ENCODE data around the gene RGS12.

Gene RGS12

GRCh38 chr4:3253808-3254207 is 39.0 kb upstream of the RGS12 start:
- DNase-seq = no peak

DNA sequence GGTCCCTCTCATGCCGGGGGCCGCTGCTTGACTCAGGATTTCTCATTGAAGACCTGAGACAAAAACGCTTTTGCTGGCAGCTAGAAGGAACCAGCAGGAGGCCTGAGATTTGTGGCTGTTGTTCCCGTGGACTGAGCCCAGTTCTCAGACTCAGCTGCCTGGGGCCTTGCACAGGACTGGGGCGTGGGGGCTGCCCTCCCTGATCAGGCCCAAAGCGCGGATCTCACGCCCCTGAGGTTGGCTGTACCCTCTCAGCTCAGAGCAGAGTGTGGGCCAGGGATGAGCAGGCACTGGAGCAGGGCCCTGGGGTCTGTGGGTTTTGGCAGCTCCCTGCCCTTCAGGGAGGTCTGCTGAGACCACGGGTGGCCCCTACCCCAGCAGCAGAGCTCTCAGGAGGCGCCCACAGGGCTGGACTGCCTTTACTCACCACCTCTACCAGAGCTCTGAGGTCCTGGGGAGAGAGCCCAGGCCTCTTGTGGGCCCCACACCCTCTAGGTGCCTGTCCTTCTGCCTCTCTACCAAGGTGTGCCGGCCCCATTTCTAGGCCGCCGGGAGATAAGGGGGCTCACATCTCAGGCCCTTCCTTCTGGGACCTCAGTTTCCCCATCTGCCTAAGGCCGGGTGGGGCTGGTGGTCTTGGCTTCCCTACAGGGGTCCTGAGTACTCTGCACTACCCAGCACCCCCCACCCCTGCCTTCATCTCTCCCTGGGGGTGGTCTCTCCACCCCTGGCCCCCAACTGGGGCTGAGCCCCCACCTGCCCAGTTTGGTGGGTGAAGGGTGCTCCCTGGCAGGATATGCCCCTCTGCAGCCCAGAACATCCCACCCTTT is 38.3 kb upstream of the RGS12 start:
- DNase-seq = no peak

GRCh38 chr4:3255611-3256186 is 37.1 kb upstream of the RGS12 start:
- DNase-seq = no peak

DNA sequence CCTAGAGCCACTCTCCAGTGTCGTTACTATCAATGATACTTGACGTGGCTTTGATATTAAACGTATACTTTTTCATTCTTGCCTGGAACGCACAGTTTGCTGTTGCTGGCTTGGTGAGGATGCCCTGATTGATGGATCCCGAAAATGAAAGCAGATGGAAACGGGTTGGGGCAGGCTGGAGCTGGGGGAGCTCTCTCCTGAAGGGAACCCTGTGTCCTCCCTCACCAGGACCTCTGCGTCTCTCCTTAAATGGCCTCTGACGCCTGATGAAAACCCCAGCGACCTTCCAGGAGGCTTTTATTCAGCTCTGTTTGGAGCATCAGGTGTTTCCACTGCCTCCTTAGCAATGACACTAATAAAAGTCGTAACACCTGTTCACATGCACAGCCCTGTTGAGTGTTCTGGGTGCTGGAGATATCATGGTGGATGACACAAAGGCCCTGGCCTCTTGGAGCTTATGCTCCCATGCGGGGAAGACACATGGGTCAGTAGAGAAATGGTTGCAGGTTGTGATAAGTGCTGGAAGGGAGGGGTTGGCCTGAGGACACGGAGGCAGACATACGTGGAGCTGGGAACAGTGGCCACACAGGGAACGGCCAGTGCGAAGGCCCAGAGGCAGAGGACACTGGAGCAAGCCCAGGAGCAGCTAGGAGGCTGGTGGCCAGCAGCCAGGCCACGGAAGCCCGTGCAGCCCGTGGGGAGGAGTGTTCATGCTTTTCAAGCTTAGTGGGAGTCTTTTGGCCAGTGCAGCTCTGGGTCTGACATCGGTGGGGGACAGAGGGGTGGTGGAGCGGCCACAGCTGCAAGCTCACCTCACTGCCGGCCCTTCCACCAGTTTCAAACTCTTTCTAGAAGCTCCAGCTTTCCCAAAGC is 36.4 kb upstream of the RGS12 start:
- no peak for DNase-seq

DNA sequence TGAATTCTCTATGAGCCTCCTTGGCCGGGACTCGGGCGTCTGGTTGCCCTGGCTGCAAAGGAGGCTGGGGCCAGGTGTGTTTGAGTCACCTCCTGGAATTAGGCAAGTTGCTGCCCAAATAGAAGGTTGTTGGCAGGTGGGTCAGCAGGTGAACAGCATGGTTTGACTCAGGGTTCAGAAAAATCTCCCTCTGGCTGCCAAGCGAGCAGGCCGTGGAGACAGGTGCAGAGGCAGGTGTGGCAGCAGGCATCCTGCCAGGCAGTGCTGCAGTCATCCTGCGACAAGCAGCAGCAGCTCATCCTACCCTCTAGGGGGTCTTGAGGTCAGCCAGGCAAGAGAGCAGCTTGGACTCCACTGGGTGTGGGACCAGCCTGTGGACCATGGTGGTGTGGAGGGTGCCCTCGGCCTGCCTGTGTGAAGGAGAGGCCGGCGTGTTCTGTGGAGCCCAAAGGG is 35.7 kb upstream of the RGS12 start:
- no peak for DNase-seq

GRCh38 chr4:3257556-3258482 is 35.0 kb upstream of the RGS12 start:
- DNase-seq = no peak

DNA sequence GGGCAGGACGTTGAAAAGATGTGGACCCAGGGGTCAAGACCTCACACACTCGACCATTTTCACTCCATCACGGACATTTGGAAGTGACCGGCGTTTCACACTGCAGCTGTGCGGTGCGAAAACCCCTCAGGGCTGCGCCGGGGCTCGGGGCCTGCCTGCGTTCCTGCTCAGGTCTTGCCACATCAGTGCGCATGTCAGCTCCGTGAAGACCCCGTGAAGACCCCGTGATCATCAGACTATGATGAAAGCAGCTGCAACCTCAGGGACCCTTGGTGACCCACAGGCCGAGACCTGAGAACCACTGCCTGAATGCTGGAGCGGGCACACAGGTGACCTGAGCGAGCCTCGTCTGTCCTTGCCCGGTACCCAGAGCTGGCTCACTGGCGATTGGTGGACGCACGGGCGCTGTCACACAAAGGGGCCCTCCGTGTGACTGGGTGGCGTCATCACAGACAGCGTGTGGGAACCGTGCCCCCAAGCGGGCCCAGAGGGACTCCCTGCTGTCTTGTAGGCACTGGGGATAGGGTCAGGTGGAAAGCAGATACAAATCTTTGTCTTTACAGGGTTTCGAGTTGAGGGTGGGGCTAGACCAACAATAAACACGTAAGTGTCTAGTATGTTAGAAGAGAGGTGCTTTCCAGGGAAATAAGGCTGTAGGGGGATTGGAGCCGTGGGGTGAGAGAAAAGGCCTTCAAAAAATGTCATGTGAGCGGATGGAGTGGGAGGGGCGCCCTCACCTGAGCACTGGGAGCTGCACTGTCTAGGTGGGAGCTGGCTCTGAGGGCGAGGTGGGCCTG is 31.2 kb upstream of the RGS12 start:
- no peak for DNase-seq

DNA sequence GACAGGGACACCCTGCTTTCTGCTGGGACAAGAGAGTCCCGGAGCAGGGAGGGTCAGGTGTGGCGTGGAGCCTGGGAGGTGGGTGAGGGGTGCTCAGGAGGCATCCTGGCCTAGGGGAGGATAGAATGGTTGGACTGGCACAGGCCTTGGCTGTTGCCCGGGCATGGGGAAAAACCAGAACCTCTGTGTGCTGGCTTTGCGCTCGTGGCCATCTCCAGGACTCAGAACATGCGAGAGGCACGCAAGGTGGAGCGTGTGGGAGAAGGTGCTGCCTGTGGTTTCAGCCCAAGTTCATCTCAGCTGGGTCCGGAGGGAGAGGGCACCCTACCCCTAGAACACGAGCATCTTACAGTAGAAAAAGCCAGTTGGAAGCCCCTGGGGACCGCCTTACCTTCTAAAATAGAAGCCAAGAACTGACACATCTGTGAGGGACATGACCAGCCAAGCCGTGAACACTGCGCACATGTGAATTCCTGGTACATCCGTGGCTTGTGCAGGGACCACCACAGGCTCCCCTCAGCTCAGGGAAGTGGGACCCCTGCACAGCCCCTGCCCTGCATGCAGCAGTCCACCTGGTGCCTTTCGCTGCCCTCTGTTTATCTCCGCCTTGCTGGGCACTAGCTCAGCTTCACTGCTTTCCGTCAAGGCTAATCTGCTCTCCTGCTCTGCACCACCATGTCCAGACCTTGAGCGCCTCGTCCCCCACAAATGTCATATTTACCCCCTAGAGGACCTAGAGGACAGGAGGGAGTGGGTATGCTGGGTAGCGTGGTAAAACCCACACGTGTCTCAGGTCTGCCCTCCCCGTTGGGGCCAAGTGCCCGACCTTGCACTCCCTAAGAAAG is 30.4 kb upstream of the RGS12 start:
- no peak for DNase-seq

DNA sequence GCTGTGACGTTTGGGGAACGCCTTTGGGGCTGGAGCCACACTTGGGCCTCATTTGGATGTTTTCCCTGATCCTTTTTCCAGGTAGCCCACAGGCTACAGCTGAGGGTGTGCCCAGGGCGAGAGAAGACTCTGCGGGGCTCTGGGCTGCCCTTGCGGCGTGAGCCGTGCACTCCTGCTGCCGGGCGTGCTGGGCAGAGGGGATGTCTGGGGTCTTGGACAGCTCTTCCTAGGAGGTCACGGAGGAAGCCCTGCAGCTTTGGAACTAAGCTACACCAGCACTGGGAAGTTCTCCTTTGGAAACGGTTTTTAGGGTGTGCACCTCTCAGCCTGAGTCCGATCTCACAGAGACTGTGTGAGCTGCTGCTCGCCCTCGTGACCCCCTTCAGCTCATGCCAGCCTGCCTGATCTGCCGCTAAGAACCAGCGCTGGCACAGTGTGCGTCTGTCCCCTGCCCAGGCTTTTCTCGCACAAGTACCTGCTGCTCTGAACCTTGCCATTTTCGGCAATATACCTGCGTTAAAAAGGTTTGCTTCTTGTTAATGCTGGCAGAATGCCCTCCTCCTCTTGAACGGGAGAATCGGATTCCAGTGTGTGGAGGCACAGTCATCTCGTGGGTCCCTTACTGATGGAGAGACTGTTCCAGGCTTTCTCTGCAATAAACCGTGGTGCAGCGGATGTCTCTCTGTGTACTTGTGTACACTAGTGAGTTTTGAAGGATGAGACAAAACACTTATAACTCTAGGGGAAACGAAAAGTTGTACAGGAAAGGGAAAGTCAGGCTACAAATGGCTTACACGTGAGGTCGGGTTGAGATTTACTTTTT is 29.6 kb upstream of the RGS12 start:
- DNase-seq = no peak

- DNase-seq = no peak
Observed at GRCh38 chr4:3263876-3264193, 29.0 kb upstream of the RGS12 start.

- DNase-seq = no peak
Observed at GRCh38 chr4:3266076-3266475, 26.7 kb upstream of the RGS12 start.

- no peak for DNase-seq
Observed at GRCh38 chr4:3267576-3268394, 25.0 kb upstream of the RGS12 start.

DNA sequence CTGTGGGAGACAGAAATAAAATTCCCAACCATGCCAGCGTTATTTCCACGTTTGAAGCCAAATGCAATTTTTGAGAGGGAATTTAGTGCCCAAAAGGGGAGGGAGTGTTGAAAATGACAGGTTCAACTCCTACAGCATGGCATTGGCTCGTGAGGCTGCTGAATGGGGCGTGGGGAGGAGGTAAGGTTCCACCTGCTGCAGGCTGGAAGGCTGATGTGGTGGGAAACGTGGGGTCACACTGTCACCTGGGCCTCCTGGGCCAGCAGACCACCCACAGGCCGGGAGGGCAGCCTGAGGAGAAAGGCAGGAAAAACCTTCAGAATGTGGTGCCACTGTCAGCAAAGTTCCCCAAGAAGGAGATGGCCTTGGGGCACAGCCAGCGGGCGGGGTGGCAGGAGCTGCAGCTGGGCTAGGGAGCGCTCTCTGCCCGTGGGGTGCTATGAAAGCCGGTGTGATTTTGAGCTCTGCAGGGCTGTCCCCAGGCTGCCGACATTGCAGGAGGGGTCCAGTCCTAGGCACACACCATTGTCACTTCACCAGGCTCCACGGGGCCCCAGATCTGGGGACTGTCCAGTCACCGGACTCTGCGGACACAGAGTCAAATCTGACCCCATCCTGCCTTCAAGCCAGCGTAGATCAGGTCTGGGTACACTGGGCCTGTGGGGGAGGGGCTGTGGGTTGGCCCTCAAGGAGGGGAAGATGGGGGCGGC is 24.3 kb upstream of the RGS12 start:
- no peak for DNase-seq

DNA sequence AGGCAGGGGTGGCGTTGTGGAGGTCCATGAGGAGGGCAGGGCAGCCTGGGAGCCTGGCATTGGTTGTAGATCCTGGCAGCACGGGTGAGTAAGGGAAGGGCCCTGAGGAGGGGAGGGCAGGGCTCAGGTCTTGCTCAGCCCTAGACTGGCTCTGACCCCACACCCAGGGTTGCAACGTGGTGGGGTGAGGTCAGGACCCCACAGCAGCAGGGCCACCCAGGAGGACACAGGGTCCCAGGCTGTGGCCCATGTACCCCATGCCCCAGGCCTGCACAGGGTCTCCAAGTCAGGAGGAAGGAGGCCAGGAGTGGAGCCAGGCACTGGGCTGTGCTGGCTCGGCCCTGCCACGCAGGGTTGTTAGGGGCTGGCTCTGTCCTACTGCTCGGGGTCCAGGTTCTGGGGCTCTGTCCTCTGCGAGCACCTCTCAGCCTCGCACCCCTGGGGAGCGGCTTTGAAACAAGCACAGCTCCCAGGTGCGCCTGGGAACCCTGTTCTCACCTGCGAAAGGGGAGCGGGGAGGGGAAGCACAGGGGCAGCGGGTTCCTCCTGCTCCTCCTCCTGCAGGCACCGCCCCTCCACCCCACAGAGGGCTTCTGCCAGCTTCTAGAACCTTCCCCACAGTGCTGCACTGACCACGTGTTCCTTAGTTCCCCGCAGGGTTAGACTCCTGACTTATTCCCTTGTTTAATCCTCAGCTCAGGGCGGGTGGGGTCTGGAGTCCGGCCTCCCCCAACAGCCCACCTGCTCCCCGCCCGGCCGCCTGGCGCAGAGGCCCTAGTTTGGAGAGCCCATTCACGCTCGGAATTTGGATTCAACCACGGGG is 23.5 kb upstream of the RGS12 start:
- no peak for DNase-seq

DNA sequence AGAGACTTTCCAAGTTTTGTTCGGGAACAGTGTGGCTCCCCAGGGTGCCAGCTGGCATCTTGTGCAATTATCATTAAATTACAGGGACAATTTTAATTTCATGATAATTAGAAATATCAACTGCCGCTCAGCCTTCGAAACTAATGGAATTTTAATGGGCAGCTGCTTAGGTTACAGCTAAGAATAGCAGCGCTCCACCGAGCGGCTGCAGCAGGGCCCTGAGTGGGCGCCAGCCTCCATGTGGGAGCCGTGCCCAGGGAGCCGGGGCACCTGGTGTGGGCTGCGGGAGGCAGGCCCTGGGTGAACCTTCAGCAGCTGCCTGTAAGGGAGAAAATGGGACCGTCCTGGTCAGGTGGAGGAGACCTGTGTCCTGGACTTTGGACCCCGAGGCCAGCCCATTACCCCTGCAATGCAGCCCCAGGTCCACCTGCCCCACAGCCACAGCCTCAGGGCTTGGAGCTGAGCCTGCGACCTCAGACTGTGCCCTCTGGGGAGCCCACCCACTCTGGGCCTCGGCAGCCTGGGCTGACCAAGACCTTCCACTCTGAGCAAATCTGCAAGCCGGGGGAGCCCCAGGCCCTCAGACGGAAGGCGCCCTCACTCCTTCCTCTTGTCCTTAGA is 22.7 kb upstream of the RGS12 start:
- no peak for DNase-seq

DNA sequence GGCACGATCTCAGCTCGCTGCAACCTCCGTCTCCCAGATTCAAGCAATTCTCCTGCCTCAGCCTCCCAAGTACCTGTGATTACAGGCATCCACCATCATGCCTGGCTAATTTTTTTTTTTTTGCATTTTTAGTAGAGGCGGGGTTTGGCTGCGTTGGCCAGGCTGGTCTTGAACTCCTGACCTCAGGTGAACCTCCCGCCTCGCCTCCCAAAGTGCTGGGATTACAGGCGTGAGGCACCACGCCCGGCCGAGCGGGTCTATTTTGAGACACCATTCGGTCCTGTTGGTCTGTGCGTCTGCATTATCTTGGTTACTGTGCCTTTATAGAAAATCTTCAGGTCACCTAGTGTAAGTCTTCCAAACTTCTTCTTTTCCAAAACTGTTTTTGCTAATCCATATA is 21.7 kb upstream of the RGS12 start:
- DNase-seq = no peak

DNA sequence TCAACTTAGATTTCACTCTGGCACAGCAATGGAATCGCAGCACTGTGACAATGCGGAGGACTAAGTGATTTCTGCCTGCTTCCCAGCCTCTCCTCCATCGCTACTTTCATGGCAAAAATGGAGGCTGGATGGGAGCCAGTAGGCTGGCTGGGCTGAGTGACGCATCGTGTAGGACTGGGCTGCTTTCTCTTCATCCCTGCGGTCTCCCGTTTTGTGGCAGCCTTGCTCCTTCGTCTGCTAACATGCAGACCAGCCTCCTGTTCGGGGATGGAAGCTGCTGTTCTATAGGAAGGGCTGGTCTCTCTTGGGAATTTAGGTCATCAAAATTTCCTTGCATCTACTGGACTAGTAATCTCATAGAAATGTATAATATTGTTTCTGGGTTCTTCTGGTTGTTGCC is 15.8 kb upstream of the RGS12 start:
- no peak for DNase-seq
